Stimulated activated CD8-positive, alpha-beta memory T cell treated with anti-CD3 and anti-CD28 coated beads, Interleukin-12 subunit alpha, Interleukin-12 subunit beta, amount 100 ng/mL, for 1 hour (primary cell): ENCODE measurements around the gene APPL2.

ENCODE experiments used
- DNase-seq: peaks from one replicate; pipeline ENCODE4 v3.0.0-alpha.2; 2020; ENCODE audit warnings: low read depth

The APPL2 gene

GRCh38 chr12:105235732-105236476 lies at the start of gene APPL2:
TSS of gene APPL2 (minus strand) at chr12:105236174. CDS start at chr12:105236012, 162 bp downstream.
- DNase-seq = peak; percentile 65

- no peak for DNase-seq
These were observed 49.4 kb upstream of the APPL2 start for GRCh38 chr12:105285378-105285777.

GRCh38 chr12:105281694-105282049 lies 45.7 kb upstream of the APPL2 start:
- no peak for DNase-seq

GRCh38 chr12:105280966-105281693 lies 45.2 kb upstream of the APPL2 start:
- no peak for DNase-seq

GRCh38 chr12:105279460-105280056 lies 43.6 kb upstream of the APPL2 start:
- peak; percentile 19 for DNase-seq

- DNase-seq = no peak
These were observed 42.2 kb upstream of the APPL2 start for GRCh38 chr12:105278043-105278697.

GRCh38 chr12:105275997-105276733 lies 40.2 kb upstream of the APPL2 start:
- no peak for DNase-seq

- no peak for DNase-seq
These were observed 38.6 kb upstream of the APPL2 start for GRCh38 chr12:105274571-105274970.

- DNase-seq = no peak
These were observed 37.6 kb upstream of the APPL2 start for GRCh38 chr12:105273601-105274000.

- DNase-seq = no peak
These were observed 36.9 kb upstream of the APPL2 start for GRCh38 chr12:105272814-105273416.

GRCh38 chr12:105272152-105272551 lies 36.2 kb upstream of the APPL2 start:
- DNase-seq = no peak

- no peak for DNase-seq
These were observed 35.4 kb upstream of the APPL2 start for GRCh38 chr12:105271364-105271763.

GRCh38 chr12:105270671-105271255 lies 34.8 kb upstream of the APPL2 start:
- no peak for DNase-seq

- DNase-seq = no peak
These were observed 31.7 kb upstream of the APPL2 start for GRCh38 chr12:105267711-105268110.

GRCh38 chr12:105264771-105265170 lies 28.8 kb upstream of the APPL2 start:
- DNase-seq = no peak

- no peak for DNase-seq
These were observed 26.6 kb upstream of the APPL2 start for GRCh38 chr12:105262461-105263184.

GRCh38 chr12:105261010-105261409 lies 25.0 kb upstream of the APPL2 start:
- DNase-seq = no peak

GRCh38 chr12:105259226-105259625 lies 23.3 kb upstream of the APPL2 start:
- DNase-seq = no peak

- no peak for DNase-seq
These were observed 21.4 kb upstream of the APPL2 start for GRCh38 chr12:105257321-105257728.

GRCh38 chr12:105256921-105257320 lies 20.9 kb upstream of the APPL2 start:
- no peak for DNase-seq
